ACHN (cell line): Measurements from ENCODE around the gene HS3ST3B1.
A peak's percentile ranks its signal among the peaks of the same experiment; 100 is the strongest.

Experiments used
- DNase-seq: peaks from one replicate; pipeline ENCODE4 v3.0.0-alpha.2; 2015
- in situ Hi-C: cut with HindIII; loops from 2 replicates; pipeline ENCODE4 v1.10.0; 2017; ENCODE audit warnings: low sequenced_read_pairs, low pct_ligation_motif_present, low pct_unique_long_range_greater_than_20kb

The HS3ST3B1 gene

DNA sequence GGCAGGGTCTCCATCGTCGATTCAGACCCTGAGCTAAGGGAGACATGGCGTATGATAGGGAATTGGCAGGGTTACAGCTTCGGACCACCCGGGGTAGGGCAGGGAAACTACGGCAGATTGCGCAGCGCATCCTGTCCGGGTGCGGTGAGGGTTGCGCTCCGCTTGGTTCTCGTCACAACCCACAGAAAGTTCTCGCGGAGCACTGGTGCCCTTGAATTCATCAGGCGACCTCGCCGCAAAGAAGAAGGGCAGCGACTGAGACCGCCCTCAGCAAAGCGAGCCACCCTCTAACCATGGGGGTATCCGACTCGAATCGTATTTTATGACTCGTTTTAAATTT lies 1.2 kb downstream of the HS3ST3B1 start:
- DNase-seq: peak; percentile 69
- in situ Hi-C loops: loop anchor here (25.0 kb wide), 1 partner anchor 715 kb away; no protein-coding TSS in a partner anchor

DNA sequence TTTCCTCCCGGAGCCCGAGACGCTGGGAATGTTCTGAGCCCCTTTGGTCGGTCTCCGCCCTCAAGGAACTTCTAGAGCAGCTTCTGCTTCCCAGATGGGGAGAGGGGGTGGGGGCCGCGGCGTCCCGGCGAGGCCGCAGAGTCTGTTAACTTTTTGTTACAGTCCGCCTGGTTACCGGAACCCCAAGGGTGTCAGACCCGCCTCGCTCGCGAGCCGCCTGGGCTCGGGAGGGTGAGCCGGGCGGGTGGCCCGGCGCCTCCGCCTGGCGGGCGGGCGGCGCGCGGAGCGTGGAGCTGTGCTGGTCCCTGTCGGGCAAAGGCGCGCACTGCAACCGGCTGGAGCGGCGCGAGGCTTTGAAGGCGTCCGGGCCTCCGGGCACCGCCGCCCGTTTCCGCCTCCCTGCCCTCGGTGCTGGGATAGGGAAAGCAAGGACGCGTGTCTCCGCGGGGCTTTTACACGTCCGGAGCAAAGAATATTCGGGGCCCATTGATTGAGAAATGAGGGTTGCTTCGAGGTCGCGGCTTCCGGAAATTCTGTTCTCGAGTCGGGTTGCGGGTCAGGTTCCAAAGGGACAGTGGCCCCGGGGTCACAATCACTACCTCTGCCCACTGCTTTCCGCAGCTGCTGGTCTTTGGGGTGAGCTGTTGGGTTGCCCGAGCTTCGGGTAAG lies 1.7 kb downstream of the HS3ST3B1 start:
- in situ Hi-C loops: loop anchor here (25.0 kb wide), 1 partner anchor 715 kb away; no protein-coding TSS in a partner anchor
- peak; percentile 92 for DNase-seq

DNA sequence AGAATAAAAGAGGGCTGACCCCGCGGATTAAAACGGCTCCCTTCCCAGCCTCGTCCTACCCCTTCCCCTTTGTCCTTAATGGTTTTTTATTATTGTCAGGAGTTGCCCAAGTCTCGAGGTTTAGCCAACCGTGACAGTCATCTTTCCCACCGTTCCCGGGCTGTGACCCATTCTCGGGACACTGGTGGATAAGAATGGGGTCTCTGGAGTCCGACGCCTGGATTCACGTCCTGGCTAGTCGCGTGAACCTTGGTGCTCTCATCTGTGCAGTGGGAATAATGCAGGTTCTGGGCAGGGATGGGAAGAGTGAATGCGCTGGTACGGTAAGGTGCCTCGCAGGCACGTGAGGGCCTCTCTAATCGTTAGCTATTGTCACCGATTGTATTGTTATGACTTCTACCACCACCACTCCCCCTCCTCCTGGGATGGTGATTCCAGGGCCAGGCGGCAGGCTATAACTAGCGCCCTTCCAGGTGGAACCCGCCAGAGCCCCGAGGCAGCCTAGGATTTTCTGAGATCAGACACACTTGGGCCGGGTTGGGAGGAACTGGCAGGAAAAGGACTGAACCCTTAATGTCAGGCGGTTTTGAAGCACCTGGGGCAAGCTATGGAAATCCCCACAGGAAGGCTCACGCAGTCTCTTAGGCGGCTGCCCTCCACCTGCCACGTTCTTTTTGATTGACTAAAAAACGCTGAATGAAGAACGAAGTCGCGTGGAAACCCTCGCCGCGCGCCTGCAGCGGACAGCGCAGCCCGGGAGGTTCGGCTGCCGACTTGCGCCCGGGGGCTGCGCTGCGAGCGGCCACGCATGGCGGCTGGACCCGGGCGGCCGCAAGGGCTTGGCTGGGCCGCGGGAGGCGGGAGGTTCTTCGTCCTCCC lies 2.7 kb downstream of the HS3ST3B1 start:
- peak; percentile 52 for DNase-seq
- in situ Hi-C loops: loop anchor here (25.0 kb wide), 1 partner anchor 716 kb away; no protein-coding TSS in a partner anchor

DNA sequence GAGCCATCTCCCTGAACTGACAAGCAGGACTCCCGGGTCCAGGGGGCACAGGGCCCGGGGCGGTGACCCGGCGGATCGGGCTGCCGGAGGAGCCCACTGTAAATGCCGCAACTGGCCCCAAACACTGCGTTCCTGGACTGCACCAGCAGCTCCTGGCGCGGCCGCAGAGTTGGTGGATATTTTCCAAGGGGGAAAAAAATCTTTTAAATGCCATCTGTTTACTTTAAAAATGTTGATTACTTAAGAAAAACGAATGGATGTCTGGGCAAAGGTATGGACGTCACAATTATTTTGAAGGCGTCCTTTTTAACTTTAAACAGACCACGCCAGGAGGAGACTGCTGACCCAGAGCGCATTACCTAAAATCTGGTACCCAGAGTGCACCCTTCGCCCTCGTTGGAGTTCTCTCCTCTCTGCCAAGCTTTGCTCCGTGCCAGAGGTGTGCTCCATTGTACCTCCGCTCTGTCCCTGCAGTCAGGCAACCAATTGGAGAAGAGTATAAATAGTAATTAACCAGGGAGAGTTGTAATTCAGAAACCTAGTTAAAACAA lies 3.4 kb downstream of the HS3ST3B1 start:
- in situ Hi-C loops: loop anchor here (25.0 kb wide), 1 partner anchor 717 kb away; no protein-coding TSS in a partner anchor
- DNase-seq: peak; percentile 19

DNA sequence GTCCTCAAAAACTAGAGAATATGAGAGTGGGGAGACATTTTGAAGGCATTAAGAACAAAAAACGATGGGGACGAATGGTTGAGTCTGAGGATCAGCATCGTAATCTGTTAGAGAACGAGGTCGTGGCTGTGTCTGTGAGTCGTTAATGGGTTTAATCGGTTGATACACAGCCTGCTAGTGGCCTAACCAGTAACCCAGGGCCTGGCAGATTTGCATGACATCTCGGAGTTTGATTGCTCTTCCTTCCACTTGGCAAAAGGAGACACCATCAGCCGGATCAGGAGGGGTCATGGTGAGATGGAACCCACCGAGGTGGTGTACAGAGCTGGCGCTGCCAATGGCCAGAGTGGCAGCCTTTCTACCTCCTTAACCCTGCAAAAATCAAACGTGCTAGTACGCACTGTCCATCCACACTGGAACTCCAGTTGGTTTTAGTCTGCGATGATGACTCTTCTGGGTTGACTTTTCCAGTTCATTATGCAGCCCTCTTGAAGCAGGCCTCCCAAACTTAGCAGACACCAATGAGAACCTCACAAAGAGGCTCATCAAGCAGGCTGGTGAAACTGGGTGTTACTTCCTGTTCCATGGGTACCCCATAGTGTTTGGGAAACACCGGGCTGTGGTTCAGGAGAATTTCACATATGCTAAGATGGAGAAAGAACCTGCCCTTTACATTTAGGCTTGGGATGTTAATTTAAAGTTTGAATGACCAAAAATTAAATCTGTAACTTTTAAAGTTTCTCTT lies 4.1 kb downstream of the HS3ST3B1 start:
- in situ Hi-C loops: loop anchor here (25.0 kb wide), 1 partner anchor 718 kb away; no protein-coding TSS in a partner anchor
- DNase-seq: peak; percentile 35

DNA sequence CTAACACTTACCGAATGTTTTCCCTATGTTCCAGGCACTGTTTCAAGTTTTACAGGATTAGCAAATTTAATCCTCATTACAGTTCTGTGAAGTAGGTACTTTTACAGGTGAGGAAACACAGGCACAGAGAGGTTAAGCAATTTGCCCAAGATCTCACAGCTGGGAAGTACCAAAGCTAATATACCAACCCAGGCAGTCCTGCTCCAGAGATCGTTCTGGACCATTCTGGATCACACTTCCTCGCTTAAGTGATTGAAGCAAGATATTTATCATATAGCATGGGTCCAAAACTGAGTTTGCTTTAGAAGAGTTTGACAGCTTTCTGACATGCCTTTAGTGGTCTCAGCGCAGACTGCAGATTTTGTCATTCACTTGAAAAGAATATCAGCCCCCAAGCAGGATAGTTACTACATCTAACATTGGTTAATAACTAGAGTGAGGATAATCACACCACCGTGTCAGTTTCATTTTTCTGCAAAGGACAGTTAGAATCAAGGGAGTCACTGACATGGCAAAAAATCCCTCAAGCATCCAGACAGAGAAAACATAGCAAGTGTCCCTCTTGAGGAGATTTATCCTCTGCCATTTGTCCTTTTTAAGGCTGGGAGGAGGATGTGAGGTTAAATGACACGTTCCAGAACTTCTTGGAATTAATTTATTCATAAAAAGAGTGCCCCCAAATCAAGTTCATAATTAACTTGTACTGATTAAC lies 5.1 kb downstream of the HS3ST3B1 start:
- peak; percentile 37 for DNase-seq
- in situ Hi-C loops: loop anchor here (25.0 kb wide), 1 partner anchor 719 kb away; no protein-coding TSS in a partner anchor

DNA sequence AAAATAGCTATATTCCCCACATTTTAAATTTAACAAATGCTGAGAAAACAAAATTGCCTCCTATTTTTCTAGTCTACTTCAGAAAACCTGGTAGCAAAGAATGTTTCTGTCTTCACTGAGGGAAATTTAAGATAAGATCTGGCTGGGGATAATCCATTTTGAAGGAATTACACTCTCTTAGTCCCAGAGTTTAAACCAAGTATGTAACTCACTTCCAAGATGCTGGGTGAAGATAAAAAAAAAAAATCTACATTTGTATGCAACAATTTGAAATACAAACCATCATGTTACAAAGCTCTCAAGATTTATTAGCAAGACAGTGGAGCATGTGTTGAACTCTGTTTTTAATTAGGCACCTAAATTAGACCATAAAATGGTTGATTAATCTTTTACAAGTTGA lies 5.7 kb downstream of the HS3ST3B1 start:
- in situ Hi-C loops: loop anchor here (25.0 kb wide), 1 partner anchor 719 kb away; no protein-coding TSS in a partner anchor
- DNase-seq: peak; percentile 7

DNA sequence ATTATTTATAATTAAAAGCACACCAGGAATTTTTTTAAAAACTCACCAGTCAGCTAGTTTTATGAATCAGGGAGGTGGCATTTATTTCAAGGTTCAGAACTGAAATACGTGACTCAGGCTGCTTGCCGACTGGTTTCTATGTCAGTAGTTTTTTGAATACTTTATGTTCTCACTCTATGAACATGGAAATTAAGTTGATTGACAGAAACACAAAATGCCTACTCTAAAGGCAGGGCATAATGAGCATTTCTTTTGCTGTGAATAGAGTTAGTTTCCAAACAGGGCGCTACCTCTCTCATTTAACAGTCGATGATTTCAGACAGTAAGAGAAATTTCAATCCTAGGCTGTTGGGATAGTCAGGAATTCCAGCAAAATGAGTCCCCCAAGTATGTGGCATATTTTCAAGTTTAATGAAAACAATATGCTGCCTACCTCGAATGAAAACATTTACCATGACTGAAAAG lies 6.7 kb downstream of the HS3ST3B1 start:
- peak; percentile 77 for DNase-seq
- in situ Hi-C loops: loop anchor here (25.0 kb wide), 1 partner anchor 720 kb away; no protein-coding TSS in a partner anchor

DNA sequence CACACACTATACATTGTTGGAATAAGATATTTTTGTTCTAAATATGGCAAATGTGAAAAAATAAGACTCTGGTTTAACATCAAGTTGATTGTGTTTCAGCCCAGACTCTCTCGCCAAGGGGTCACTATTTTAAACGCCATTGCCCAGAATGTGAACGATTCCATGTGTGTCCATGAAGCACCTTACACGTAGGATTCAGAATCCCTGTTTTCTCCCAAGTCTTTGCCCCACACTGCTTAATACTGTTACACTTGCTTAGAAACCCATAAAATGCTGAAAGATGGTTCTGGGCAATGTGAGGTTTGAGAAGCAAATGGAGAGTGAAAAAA lies 7.7 kb downstream of the HS3ST3B1 start:
- in situ Hi-C loops: loop anchor here (25.0 kb wide), 1 partner anchor 721 kb away; no protein-coding TSS in a partner anchor

DNA sequence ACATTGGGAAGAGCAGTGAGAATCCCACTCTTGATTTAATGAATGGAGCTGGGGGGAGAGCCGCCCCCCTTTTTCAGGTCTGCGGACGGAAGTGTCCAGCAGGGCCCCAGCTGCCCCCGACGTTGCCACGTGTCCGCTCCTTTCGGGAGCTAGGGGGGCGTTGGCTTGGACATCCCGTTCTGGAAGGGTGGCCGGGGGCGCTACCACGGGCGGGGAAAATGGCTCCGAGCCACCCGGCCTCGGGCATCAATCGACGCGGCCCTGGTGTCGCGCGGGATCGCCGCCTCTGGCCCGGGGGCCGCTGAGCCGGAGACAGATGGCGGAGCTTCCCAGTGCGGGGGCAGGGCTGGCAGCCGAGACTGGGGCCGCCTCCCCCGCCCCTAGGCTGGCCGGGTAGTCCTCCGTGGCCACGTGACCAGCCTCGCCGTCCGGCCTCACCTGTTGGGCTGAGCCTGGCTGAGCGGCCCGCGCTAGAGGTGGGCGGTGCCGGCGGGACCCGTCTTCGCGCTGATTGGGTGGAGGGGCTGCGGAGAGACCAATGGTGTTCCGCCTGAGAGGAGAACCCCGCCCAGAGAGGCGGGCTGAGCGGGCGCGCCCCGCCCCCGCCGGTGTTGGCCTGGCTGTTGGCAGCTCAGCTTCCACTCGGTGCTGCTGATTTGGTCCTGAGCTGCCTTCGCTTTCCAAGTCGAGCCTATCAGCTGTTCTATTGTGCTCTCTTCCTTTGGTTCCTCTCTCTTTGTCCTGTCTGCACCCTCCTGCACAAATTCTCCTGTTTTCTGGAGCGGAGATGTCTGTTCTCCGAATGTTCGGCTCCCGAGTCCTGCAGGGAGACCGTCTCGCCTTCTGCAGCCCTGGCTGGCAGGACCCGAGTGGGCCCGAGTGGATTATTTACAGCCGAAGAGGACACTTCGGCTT lies 8.3 kb downstream of the HS3ST3B1 start:
- DNase-seq: peak; percentile 98
- in situ Hi-C loops: loop anchor here (25.0 kb wide), 1 partner anchor 722 kb away; no protein-coding TSS in a partner anchor

More for the DNA sequence above, 7.7 kb downstream of the HS3ST3B1 start:
- DNase-seq: no peak

DNA sequence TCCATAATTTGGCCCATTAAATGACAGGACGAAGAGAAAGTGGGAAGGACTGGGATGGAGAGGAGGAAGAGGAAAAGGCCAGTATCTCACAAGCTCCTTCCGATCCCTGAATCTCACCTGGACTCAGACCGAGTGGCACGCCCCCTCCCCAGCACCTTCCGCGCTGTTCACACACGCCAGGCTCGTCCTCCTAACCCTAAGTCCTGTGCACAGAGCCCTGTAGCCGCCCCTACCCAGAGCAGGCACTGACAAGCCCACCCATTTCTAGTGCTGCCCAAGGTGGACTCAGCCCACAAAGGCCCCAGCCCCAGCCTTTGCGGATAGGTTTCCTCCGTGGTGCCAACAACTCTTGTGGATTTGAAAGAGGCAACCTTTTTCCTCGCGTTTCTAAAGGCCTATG lies 9.2 kb downstream of the HS3ST3B1 start:
- in situ Hi-C loops: loop anchor here (25.0 kb wide), 1 partner anchor 723 kb away; no protein-coding TSS in a partner anchor
- DNase-seq: no peak

DNA sequence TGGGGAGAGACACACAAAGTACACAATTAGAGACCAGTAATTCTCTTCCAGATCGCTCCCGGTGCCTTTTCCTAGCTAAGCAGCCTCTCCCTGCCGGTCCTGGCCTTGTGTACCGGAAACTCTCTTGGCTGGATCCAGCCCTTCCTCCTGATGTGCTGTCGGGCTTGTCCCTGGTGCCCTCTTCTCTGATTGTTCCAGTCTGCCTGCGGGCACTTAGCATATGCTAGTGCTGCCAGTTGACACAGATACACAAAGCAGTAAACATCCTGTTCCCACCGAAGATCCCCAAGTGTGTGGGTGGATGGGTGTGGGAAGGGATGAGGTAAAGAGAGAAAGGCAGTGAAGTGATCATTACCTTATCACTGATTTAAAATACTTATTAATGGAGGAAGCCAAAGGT lies 9.7 kb downstream of the HS3ST3B1 start:
- in situ Hi-C loops: loop anchor here (25.0 kb wide), 1 partner anchor 723 kb away; no protein-coding TSS in a partner anchor
- DNase-seq: no peak

DNA sequence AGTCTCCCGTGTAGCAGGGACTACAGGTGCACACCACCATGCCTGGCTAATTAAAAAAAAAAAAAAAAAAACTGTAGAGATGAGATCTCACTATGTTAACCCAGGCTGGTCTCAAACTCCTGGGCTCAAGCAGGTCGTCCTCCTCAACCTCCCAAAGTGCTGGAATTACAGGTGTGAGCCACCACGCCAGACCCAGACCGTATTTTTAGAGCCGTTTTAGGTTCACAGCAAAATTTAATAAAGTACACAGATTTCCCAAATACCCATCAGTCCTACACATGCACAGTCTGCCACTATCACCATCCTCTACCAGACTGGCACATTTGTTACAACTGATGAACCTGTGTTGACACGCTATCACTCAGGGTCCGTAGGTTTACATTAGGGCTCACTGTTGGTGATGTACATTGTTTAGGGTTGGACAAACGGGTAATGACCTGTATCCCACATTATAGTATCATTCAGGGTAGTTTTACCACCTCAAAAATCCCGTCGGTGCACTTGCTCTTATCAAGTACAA lies 10.4 kb downstream of the HS3ST3B1 start:
- in situ Hi-C loops: loop anchor here (25.0 kb wide), 1 partner anchor 724 kb away; no protein-coding TSS in a partner anchor
- DNase-seq: no peak

DNA sequence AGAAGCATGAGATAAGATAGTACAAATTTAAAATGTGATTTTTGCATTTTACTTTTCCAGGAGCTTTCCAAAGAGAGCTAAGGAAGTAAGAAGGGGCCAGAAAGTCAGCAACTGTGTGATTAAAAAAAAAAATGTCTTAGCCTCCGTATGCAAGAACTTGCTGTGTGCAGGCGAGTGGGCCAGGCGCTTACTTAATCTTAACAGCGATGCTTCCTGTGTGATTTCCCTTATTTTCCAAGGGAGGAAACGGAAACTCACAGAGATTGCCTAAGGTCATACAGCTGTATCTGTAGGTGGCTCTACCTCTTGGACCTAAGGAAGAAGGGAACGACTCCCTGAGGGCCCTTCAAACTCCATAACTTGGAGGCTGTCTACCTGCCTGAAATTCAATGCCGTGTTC lies 11.1 kb downstream of the HS3ST3B1 start:
- DNase-seq: no peak
- in situ Hi-C loops: loop anchor here (25.0 kb wide), 1 partner anchor 725 kb away; no protein-coding TSS in a partner anchor

DNA sequence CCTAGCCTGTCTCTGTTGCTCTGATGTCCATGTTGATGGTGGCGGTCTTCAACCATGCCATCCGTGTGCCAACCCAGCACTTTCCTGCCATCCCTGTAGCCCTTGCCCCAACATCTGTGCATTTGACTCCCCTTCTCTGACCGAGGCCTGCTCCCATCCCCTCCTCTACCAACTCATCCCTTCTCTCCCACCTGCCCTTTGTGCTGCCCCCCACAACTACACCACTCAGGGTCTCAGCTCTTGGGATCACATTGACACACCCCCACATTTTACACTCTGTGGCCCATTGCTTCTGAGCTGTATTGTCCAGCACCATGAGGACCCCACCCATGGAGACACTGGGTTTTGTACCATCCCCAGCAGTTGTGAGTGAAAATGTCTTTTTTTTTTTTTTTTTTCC lies 11.6 kb downstream of the HS3ST3B1 start:
- in situ Hi-C loops: loop anchor here (25.0 kb wide), 1 partner anchor 725 kb away; no protein-coding TSS in a partner anchor
- DNase-seq: no peak

DNA sequence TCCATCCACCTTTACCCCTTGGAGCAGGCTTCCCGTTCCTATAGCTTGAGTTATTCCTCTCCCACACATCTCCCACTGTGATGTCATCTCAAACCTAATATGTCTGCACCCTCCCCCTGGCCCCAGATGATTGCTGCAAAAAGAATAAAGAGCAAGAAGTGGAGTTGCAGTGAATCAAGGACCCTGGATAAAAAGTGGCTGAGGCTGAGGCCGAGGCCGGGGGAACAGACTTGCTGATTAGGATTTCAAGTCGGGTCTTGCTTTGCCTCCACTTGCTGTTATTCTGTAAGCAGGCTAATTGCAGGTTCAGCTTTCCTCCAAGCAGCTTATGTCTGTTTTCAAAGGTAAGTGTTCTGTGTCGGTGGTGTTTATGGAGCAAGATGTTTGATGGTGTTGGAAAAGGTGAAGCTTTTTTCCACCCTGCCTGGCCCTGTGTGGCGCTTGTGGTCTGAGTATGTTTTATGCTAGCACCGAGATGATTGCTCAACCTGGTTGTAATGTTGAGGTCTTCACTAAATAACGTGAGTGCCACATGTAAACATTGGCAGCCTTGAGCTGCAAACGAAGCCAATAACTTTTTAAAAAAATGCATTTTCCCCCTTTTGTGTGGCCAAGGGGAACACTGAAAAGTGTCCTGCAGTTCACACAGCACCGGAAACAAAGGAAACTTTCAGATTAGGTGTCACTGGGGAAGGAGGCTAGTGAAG lies 15.4 kb downstream of the HS3ST3B1 start:
- in situ Hi-C loops: loop anchor here (25.0 kb wide), 1 partner anchor 729 kb away; no protein-coding TSS in a partner anchor
- no peak for DNase-seq
